NCI-H146 treated with DMSO at 0.1 percent for 48 hours (cell line): ENCODE data around the gene TOP2A.

Source experiments
- DNase-seq: peaks from one replicate; lab custom pipeline; 2025; ENCODE audit not compliant: unreplicated experiment; lab: John Stamatoyannopoulos, UW

The TOP2A gene

DNA sequence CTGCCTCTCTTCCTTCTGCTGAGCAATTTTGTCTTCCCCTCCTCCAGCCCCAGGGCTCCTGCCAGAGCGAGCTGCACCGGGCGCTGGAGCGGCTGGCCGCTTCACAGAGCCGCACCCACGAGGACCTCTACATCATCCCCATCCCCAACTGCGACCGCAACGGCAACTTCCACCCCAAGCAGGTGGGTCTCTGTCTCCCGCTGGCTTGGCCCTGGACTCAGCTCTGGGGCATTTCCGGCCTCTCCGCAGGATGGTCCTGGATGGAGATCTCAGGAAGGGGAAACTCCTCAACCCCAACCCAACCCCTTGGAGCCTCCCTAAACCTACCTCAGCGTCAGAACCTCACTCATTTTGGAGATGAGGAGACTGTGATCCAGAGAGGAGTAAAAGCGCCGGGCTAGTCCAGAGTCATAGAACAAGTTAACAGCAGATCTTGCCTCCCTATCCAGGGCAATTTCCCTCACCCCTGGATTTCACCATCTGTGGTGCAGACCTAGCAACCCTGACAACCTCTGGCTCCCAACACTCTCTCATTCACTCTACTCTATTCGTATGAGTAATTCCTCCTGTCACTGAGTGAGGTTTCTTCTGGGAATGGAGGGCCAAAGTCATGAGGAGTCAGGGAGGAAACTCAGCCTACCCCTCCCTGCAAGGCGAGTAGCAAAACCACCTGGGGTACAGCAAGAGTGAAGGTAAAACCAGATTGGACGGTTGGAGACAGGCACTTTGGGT is 36.4 kb upstream of the TOP2A start:
- no peak for DNase-seq

GRCh38 chr17:40452921-40453378 is 35.3 kb upstream of the TOP2A start:
- no peak for DNase-seq

DNA sequence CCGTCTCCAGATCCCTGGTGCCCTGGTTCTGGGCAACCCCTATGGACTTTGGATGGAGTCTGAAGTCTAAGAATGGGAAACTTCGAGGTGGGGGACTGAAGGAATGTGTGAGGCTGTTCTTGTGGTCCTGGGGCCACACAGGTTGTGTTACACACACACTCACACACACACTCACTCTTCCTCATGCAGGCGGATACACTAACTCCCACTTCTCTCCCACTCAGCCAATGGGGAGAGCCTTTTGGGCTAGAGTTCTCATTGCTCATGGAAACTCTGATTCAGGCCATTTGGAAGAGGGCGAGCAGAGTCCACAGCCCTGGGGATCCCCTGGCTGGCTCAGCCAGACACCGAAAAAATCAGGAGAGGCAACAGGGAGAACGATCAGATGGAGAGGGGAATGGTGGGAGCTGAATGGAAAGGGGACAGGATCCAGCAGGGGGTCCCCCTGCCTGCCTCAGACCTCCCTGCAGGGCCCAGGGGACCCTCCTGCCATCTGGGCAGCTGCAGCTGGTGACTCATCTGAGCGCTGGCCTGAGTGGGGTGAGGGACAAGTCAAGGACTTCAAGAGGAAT is 34.6 kb upstream of the TOP2A start:
- no peak for DNase-seq

GRCh38 chr17:40451420-40451819 is 33.7 kb upstream of the TOP2A start:
- DNase-seq = no peak

- DNase-seq = peak; percentile 17
These were observed 32.5 kb upstream of the TOP2A start for GRCh38 chr17:40450175-40450574.

- no peak for DNase-seq
These were observed 31.1 kb upstream of the TOP2A start for GRCh38 chr17:40448639-40449261.

DNA sequence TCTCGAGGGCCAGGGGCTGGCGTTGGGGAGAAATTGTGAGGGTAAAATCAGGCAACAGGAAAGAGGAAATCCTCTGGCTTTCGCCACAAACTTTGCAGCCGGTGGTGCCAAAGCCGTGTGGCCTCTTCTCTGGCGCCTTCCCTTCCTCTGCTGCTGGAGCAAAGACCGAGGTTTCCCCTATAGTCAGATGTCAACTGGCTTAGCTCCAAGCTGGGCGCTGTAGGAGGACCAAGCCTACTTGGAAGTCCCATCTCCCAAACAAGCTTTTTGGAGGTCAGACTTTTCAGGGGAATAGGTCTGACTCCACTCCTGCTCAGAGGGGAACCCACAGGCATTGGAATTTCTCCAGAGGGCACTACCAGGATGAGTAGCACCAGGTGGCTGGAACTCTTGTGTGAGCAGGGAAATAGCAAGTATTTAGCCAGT is 30.5 kb upstream of the TOP2A start:
- DNase-seq = no peak

DNA sequence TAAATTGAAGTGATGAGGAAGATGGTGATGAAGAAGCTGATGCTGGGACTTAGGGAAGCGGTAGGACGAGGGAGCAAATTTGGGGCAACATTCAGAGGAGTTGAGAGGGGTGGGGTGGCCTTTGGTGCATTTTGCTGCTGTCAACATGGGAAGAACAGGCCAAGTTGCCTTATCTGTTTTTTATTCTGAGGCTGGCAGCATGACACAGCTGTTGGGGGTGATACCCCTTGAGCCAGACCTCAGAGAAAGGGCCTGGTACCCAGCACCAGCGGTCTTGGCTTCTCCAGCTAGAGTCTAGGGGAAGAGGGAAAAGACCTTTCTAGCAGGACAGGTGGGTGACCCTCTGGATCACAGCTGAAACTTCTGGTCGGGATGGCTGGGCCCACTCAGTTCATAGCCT is 30.1 kb upstream of the TOP2A start:
- no peak for DNase-seq

DNA sequence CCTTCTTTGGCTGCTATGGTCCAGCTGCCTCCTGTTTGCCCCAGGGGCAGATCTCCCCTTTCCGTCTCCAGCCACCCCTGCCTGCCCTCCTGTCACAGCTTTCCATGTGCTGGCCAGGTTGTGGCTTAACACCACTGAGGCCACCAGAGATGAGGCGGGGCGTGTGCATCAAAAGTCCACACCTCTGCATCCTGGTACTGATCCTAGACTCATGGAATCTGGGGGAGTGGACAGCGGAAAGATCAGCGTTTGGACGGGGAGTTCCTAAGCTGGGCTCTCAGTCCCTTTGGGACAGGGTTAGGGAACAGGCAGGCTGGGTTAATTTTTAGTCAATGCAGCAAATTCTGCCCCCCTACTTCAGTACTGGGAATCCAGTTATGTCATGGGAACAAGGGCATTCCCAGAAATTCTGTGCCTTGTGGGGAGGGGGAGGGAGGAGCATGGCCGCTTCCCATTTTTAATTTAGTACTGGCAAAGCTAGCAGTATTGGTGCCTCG is 29.5 kb upstream of the TOP2A start:
- DNase-seq = no peak

GRCh38 chr17:40445751-40446468 is 28.2 kb upstream of the TOP2A start:
- no peak for DNase-seq

GRCh38 chr17:40443988-40444899 is 26.5 kb upstream of the TOP2A start:
- no peak for DNase-seq

DNA sequence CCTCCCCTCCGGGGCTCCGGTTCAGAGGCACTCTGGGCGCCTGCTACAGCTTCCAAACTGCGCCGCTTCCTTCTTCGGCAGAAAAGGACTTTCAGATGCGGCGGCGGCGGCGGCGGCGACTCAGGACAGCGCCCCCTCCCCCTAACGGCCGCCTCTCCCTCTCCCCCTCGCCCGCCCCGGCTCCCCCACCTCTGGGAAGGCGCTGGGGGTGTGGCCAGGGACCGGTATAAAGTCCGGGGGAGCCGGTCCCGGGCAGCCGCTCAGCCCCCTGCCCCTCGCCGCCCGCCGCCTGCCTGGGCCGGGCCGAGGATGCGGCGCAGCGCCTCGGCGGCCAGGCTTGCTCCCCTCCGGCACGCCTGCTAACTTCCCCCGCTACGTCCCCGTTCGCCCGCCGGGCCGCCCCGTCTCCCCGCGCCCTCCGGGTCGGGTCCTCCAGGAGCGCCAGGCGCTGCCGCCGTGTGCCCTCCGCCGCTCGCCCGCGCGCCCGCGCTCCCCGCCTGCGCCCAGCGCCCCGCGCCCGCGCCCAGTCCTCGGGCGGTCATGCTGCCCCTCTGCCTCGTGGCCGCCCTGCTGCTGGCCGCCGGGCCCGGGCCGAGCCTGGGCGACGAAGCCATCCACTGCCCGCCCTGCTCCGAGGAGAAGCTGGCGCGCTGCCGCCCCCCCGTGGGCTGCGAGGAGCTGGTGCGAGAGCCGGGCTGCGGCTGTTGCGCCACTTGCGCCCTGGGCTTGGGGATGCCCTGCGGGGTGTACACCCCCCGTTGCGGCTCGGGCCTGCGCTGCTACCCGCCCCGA is 25.7 kb upstream of the TOP2A start, which contains the start of gene IGFBP4:
TSS of gene IGFBP4 (plus strand) at position 255 of the 792 bp plus-strand sequence. CDS start at position 541, 286 bp downstream.
- peak; percentile 35 for DNase-seq

DNA sequence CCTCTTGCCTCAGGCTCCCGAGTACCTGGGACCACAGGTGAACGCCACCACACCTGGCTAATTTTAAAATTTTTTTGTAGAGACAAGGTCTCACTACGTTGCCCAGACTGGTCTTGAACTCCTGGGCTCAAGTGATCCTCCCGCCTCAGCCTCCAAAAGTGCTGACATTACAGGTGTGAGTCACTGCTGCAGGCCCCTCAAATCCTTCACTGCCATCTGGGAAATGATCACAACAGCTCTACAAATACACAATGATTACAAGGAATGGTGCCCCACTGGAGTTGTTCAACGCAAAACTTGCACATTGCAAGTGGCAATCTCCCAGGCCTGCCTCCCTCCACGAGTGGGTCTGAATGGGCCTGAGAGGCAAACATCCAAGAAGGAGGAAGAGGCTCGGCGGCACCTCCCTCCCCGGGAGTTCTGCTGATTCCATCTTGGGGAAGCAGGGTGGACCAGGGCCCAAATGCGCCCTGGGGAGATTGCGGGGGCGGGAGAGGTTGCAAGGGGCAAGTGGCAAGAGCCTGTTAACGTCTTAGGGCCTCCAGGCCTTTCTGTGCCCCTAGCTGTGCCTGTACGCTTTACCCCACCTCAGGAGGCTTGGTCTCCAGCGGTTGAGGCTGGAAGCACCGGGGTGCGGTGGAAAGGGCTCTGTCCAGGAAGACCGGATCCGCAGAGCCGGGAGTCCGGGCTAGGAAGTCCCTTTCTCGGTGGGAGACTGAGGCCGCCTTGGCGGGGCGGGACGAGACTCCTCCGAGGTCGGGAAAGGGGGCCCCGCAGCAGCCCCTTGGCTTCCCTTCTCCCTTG is 24.9 kb upstream of the TOP2A start:
- no peak for DNase-seq

DNA sequence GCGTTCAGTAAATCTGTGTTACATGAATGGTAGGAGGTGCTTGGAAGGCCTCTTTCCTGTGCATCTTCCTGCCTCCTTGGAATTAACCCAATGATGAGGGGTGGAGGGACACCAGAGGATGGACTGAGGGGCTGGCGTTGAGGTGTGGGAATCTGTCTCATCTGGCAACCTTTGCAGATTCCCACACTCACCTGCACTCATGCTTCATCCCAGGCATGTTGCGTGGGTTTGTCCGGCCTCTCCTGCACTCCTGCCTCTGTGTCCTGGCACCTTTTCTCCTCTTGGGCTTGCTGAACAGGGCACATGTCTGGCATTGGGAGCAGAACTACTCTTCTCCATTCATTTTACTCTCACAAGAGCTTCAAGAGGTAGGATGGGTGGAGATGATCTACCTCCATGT is 22.5 kb upstream of the TOP2A start:
- no peak for DNase-seq

DNA sequence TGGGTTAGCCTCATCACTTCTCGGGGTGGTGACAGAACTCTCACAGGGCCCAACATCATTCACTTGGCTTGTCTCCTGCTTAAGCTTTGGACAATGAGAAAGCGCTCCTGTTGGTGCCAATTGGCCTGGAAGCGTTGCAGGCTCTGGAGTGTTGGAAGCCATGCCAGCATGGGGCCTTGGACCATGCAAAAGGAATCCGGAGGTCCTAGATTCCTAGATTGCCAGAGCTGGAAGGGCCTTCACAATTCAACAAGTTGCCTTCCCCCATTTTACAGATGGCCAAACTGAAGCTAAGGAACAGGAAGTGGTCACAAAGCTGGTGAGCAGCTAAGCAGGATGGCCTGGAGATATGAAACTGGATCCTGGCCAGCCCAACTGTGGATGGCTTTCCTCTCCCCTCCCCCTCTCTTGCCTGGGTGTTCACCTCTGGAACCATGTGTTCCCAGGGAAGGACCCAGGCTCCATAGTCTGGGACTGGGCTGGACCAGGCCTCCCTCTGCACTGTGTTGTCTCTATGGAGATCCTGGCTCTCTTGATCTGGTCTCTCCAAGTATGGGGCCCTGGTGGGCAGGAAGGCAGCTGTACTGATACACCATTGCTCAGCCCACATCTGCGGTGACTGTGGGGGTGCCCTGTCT is 19.5 kb upstream of the TOP2A start:
- DNase-seq = no peak

DNA sequence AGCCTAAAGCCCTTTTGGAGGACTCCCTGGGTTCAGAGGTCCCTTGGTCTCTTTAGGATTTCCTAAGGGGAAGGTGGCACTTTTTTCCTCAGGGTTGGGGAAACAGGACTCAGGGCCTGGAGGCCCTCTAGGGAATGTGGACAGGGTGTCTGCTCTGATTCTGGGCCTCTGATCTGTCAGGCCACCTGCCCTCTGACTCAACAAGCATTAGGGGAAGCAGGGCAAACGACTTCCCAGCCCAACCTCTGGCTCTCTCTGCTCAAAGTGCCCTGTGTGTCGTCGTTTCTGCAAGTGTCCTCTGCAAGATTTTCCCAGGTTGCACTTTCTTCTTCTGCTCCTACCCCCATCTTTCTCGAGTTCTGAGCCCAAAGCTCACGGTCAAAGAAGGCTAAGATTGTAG is 18.9 kb upstream of the TOP2A start:
- DNase-seq = no peak

- DNase-seq = no peak
These were observed 16.1 kb upstream of the TOP2A start for GRCh38 chr17:40433551-40434415.
